ENCODE data around the gene PPP2R5C.

GRCh38 chr14:101727611-101728366 is 33.7 kb upstream of the PPP2R5C start:
- TF ChIP-seq CTCF (IDR thresholded peaks at IDR 0.05; ENCODE audit: borderline replicate concordance, extremely low read depth, low read length, poor library complexity, severe bottlenecking) (no peak), EZH2 (IDR thresholded peaks at IDR 0.05; ENCODE audit: borderline replicate concordance, low read depth, low read length, severe bottlenecking) (no peak)

All from DND-41 (cell line).